Osteoblast (primary cell): ENCODE data around the gene FAM9C. TPM values are rescaled to one million over a fixed set of nuclear protein-coding genes. Genes with fewer than 3 reads are reported as not detected.

Experiments used
- DNase-seq: peaks from one replicate; pipeline ENCODE4 v3.0.0; 2011; ENCODE audit warnings: low spot score, mixed read lengths; ENCODE audit not compliant: insufficient read length; ENCODE audit errors: missing footprints
- H2AFZ ChIP-seq: 2 replicates; pipeline ENCODE4 v1.6.0; 2011; ENCODE audit warnings: mild to moderate bottlenecking, low read length
- H3K27ac ChIP-seq: 2 replicates; pipeline ENCODE4 v1.5.1; 2011; ENCODE audit warnings: mild to moderate bottlenecking, low read depth, low read length, moderate library complexity
- H3K27me3 ChIP-seq: 2 replicates; pipeline ENCODE4 v1.6.0; 2012; ENCODE audit warnings: mild to moderate bottlenecking, control low read depth, inconsistent platforms, low read length, moderate library complexity; ENCODE audit not compliant: insufficient read depth
- H3K36me3 ChIP-seq: 2 replicates; pipeline ENCODE4 v1.5.1; 2011; ENCODE audit warnings: mild to moderate bottlenecking, low read length, control low read depth, moderate library complexity; ENCODE audit not compliant: insufficient read depth
- H3K4me1 ChIP-seq: 2 replicates; pipeline ENCODE4 v1.5.1; 2011; ENCODE audit warnings: mild to moderate bottlenecking, low read length, control low read depth, moderate library complexity; ENCODE audit not compliant: insufficient read depth
- H3K4me2 ChIP-seq: 2 replicates; pipeline ENCODE4 v1.6.0; 2011; ENCODE audit warnings: mild to moderate bottlenecking, low read length; ENCODE audit not compliant: insufficient read depth
- H3K4me3 ChIP-seq: fragments of 200-600 bp; sonication (generic); 3 replicates; pipeline ENCODE4 v1.5.1; 2012; ENCODE audit warnings: mild to moderate bottlenecking, low read length, inconsistent platforms; ENCODE audit not compliant: insufficient read depth
- H3K79me2 ChIP-seq: 2 replicates; pipeline ENCODE4 v1.6.0; 2012; ENCODE audit warnings: mild to moderate bottlenecking, low read length, control low read depth, inconsistent platforms; ENCODE audit not compliant: insufficient read depth
- H3K9me3 ChIP-seq: 2 replicates; pipeline ENCODE4 v1.5.1; 2011; ENCODE audit warnings: low read depth, low read length, control low read depth
- H4K20me1 ChIP-seq: 2 replicates; pipeline ENCODE4 v1.6.0; 2012; ENCODE audit warnings: mild to moderate bottlenecking, low read length, control low read depth; ENCODE audit not compliant: insufficient read depth
- CTCF ChIP-seq: IDR thresholded peaks from 2 replicates; pipeline ENCODE4 v1.5.1; 2011; ENCODE audit warnings: mild to moderate bottlenecking, low read depth, low read length, moderate library complexity; ENCODE audit errors: extremely low read depth
- total RNA-seq: library from RNA; depleted of rRNA; stranded (reverse); fragments of >200 nt; gene quantifications from 2 replicates; pipeline ENCODE4 v1.2.3, GENCODE V29; 2012

The FAM9C gene
- total RNA-seq, 1 donor, result not detected

DNA sequence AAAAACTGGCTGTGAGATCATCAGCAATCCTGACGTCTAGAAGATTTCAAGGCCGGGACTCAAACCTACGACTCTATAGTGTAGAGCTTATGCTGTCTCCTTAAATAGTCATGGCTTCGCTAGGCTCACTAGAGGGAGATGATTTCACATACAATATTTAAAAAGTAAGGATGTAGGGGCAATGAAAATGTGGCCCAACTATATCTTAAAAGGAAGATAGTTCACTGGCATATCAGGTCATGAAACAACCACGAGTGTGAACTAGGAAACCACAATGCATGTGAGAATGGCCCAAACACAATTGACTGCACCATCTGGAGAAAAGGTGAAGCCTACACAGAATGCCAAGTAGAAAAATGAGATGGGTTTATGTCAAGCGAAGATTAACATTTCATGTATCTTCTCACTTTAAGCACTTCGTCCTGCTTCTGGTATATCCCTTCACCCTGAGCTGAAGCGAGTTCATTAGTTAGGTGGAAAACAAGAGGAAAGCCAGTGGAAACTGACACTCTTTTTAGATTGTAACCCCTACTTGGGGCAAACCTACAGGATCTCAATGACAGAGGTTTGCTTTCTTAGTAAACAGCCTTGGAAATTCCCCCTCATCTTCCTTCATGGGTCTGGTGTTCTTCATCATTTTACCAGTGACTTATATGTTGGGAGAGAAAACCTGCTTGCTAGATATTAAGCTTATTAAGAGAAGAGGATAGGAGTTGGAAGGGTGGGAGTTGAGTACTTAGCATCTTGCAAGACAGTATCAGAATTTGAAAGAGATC is 17.4 kb downstream of the FAM9C start:
- Histone ChIP-seq H2AFZ (no peak overlapping the region), H4K20me1 (no peaks in the 10 kb centered on the region), H3K4me1 (peaks cover 33% of the 10 kb centered on the region), H3K79me2 (no peaks in the 10 kb centered on the region), H3K4me2 (no peak overlapping the region), H3K36me3 (no peaks in the 10 kb centered on the region), H3K27me3 (no peaks in the 10 kb centered on the region), H3K9me3 (no peaks in the 10 kb centered on the region), H3K4me3 (no peak overlapping the region), H3K27ac (no peak overlapping the region)
- no peak for TF ChIP-seq CTCF
- no peak for DNase-seq

DNA sequence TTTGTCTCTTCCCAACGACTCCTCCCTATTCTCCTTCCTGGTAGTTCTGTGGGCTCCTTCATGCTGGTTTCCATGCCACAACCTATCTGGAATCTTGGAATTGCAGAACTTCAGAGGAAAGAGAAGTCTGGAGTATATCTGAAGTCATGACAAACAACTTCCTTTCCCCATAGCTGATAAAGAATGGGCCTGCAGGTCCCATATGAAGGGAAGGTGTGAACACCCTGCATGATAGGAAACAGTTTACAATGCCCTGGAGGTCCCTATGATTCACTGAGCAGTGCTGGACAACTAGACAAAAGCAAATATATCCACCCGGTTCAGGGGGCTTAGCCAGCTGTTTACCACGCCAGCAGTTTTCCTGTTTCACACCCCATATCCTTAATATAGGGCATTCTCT is 19.4 kb downstream of the FAM9C start:
- no peak overlapping the region for H3K4me3 ChIP-seq
- no peaks in the 10 kb centered on the region for H3K9me3 ChIP-seq
- H2AFZ ChIP-seq, result no peak overlapping the region
- no peak for TF ChIP-seq CTCF
- no peaks in the 10 kb centered on the region for H4K20me1 ChIP-seq
- H3K27me3 ChIP-seq, result no peaks in the 10 kb centered on the region
- peaks cover 37% of the 10 kb centered on the region for H3K4me1 ChIP-seq
- H3K4me2 ChIP-seq, result no peak overlapping the region
- H3K27ac ChIP-seq, result no peak overlapping the region
- DNase-seq, result no peak
- no peaks in the 10 kb centered on the region for H3K79me2 ChIP-seq
- no peaks in the 10 kb centered on the region for H3K36me3 ChIP-seq

DNA sequence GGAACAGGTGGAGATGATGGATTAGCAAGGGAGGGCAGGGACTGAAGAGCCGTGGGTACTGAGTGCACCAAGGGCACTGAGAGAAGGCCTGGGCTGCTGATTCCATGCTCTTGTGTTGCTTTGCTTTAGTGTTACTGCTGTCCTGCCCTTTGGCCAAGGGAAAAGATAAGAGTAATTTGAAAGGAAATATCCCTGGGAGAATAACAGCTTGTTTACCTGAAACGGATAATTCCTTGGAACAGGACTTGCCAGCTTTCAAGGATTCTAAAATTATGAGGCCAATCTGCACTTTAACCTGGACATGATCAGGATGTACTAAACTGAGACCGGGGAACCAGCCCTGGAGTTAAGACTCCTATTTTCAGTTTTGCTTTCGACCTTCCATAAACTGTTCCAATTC is 20.4 kb downstream of the FAM9C start:
- no peaks in the 10 kb centered on the region for H3K27me3 ChIP-seq
- no peak overlapping the region for H2AFZ ChIP-seq
- H3K36me3 ChIP-seq, result no peaks in the 10 kb centered on the region
- no peaks in the 10 kb centered on the region for H4K20me1 ChIP-seq
- H3K4me3 ChIP-seq, result no peak overlapping the region
- H3K9me3 ChIP-seq, result no peaks in the 10 kb centered on the region
- no peak for DNase-seq
- H3K79me2 ChIP-seq, result no peaks in the 10 kb centered on the region
- H3K4me2 ChIP-seq, result no peak overlapping the region
- H3K27ac ChIP-seq, result no peak overlapping the region
- peaks cover 27% of the 10 kb centered on the region for H3K4me1 ChIP-seq
- TF ChIP-seq CTCF, result no peak

DNA sequence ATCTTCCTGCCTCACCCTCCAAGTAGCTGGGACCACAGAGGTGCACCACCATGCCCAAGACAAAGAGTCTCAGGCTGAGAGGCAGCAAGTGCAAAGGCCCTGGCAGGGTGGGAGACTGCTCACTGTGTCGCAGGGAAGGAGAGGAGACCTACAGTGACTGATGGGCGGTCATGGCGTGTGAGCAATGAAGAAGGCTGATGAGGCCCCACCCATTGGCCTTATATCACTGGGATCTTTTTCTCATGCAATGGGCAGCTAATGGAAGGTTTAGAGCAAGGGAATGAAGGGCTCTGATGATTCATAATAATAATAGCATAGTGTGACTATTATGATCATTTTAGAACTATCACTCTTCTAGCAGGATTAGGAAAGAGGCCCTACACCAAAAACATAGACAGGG is 20.9 kb downstream of the FAM9C start:
- H3K4me1 ChIP-seq, result peaks cover 23% of the 10 kb centered on the region
- no peaks in the 10 kb centered on the region for H3K9me3 ChIP-seq
- no peaks in the 10 kb centered on the region for H3K36me3 ChIP-seq
- H3K4me2 ChIP-seq, result no peak overlapping the region
- no peaks in the 10 kb centered on the region for H3K79me2 ChIP-seq
- DNase-seq, result no peak
- H2AFZ ChIP-seq, result no peak overlapping the region
- no peak for TF ChIP-seq CTCF
- no peaks in the 10 kb centered on the region for H4K20me1 ChIP-seq
- no peaks in the 10 kb centered on the region for H3K27me3 ChIP-seq
- no peak overlapping the region for H3K4me3 ChIP-seq
- no peak overlapping the region for H3K27ac ChIP-seq
